ENCODE data around the gene HSP90AA1. TPM values are rescaled to one million over a fixed set of nuclear protein-coding genes. Genes with fewer than 3 reads are reported as not detected.

HSP90AA1 gene
- total RNA-seq, 1 donor from 2014 or later = 691 TPM

Other genes with a start within 250 kb of the HSP90AA1 start
- 783 and 852 TPM in 2 replicates for gene DYNC1H1, start 122.5 kb downstream of the HSP90AA1 start, total RNA-seq
- gene WDR20, start 52.9 kb upstream of the HSP90AA1 start, total RNA-seq = 14.0 and 16.2 TPM in 2 replicates
- 5.1 and 6.4 TPM in 2 replicates for gene MOK, start 218.1 kb upstream of the HSP90AA1 start, total RNA-seq
- gene ZNF839, start 232.7 kb upstream of the HSP90AA1 start, total RNA-seq = 8.8 and 9.8 TPM in 2 replicates